ENCODE results near the gene DUSP9. TPM values are rescaled to one million over a fixed set of nuclear protein-coding genes. Genes with fewer than 3 reads are reported as not detected.

DUSP9 gene
- total RNA-seq, 1 experiment from 2014 or later: 12.0 TPM

- CTCF ChIA-PET: interaction anchor here (0.6 kb wide), 1 partner anchor 94 kb away, joined by 3 read pairs; no protein-coding TSS in a partner anchor
- no peak overlapping the region for H3K4me3 Mint-ChIP-seq (ENCODE audit: unreplicated experiment)
Observed at GRCh38 chrX:153671589-153672530, 24.9 kb downstream of the DUSP9 start.

GRCh38 chrX:153672531-153673427, 25.8 kb downstream of the DUSP9 start:
- ChIA-PET POLR2A (no interaction called here), CTCF (no interaction called here)
- no peak for DNase-seq
- BruUV-seq (replicated peaks): no TSS peak
- Histone ChIP-seq H3K27me3 (replicated peaks; ENCODE audit: control insufficient read depth, insufficient read depth, low read length) (no peaks in the 10 kb centered on the region), H3K4me1 (no peaks in the 10 kb centered on the region), H3K36me3 (ENCODE audit: control insufficient read depth, insufficient read depth, low read length) (no peaks in the 10 kb centered on the region), H3K9me3 (no peaks in the 10 kb centered on the region), H3K4me3 (ENCODE audit: low read depth, low read length) (no peak overlapping the region)
- peaks cover 6% of the 10 kb centered on the region for H3K36me3 Mint-ChIP-seq (ENCODE audit: insufficient read depth, unreplicated experiment)
- intact Hi-C loops (cut with micrococcal nuclease; ENCODE audit: unreplicated experiment): no loop called here
- H3K27me3 Mint-ChIP-seq (ENCODE audit: insufficient read depth, unreplicated experiment): no peaks in the 10 kb centered on the region
- H3K27ac Mint-ChIP-seq (ENCODE audit: unreplicated experiment): no peak overlapping the region
- no peak for TF ChIP-seq CTCF (IDR thresholded peaks at IDR 0.05; ENCODE audit: insufficient read depth in 1 of 2, low read depth in 1 of 2, low read length in 1 of 2, severe bottlenecking in 1 of 2, unreplicated experiment in 1 of 2)
- no peak overlapping the region for H3K4me3 Mint-ChIP-seq (ENCODE audit: unreplicated experiment)
- no peaks in the 10 kb centered on the region for H3K4me1 Mint-ChIP-seq (ENCODE audit: low read depth, unreplicated experiment)
- no peaks in the 10 kb centered on the region for H3K9me3 Mint-ChIP-seq (ENCODE audit: unreplicated experiment)

More at GRCh38 chrX:153671589-153672530, 24.9 kb downstream of the DUSP9 start:
- no peak for DNase-seq
- peaks cover 6% of the 10 kb centered on the region for H3K36me3 Mint-ChIP-seq (ENCODE audit: insufficient read depth, unreplicated experiment)
- H3K9me3 Mint-ChIP-seq (ENCODE audit: unreplicated experiment): no peaks in the 10 kb centered on the region
- no TSS peak for BruUV-seq (replicated peaks)
- intact Hi-C loops (cut with micrococcal nuclease; ENCODE audit: unreplicated experiment): no loop called here
- Histone ChIP-seq H3K4me3 (ENCODE audit: low read depth, low read length) (no peak overlapping the region), H3K9me3 (no peaks in the 10 kb centered on the region), H3K36me3 (ENCODE audit: control insufficient read depth, insufficient read depth, low read length) (no peaks in the 10 kb centered on the region), H3K4me1 (no peaks in the 10 kb centered on the region), H3K27me3 (replicated peaks; ENCODE audit: control insufficient read depth, insufficient read depth, low read length) (no peaks in the 10 kb centered on the region)
- POLR2A ChIA-PET: no interaction called here
- no peak overlapping the region for H3K27ac Mint-ChIP-seq (ENCODE audit: unreplicated experiment)
- peaks cover 4% of the 10 kb centered on the region for H3K27me3 Mint-ChIP-seq (ENCODE audit: insufficient read depth, unreplicated experiment)
- no peak for TF ChIP-seq CTCF (IDR thresholded peaks at IDR 0.05; ENCODE audit: insufficient read depth in 1 of 2, low read depth in 1 of 2, low read length in 1 of 2, severe bottlenecking in 1 of 2, unreplicated experiment in 1 of 2)
- no peaks in the 10 kb centered on the region for H3K4me1 Mint-ChIP-seq (ENCODE audit: low read depth, unreplicated experiment)

DNA sequence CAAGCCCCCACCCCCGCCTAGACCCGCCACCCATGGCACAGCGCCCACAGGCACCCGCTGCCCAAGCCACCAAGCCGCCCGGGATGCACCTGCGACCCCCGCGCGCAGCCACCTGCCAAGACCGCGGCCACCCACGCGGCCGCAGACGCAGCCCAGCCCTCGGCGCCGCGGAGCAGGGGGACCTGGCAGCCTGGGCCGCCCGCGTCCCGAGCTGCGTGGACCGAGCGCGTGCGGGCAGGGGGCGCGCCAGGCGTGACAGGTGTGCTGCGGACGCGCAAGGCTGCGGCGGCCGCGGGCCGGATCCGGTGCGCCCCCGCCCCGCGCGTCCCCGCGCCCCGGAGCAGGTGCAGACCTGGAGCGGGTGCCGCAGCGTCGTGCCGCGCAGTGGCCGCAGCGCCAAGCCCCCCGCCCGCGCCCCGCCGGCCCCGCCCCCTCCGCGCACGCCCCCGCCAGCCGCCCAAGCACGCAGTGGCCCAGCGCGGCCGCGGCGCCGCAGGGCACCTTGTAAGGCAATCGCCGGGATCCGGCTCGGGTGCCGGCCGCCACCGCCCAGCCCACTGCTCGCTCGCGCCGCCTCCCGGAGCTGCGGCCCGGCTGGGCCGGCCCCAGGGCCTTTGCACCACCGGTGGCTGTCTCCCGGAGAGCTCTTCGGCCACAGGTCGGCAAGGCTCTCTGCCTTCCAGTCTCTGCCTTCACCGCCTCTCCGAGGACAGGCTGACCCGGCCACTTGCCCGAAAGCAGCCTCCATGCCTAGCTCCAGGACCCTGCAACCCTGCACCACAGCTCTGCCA, 26.6 kb downstream of the DUSP9 start, which contains the start of gene PNCK:
Gene PNCK (minus strand): TSS at position 386 of the 791 bp plus-strand sequence. CDS start 737 bp downstream, outside the sequence.
- Mint-ChIP-seq H3K4me3 (ENCODE audit: unreplicated experiment) (no peak within 1 kb of the TSS), H3K27ac (ENCODE audit: unreplicated experiment) (no peak within 1 kb of the TSS), H3K36me3 (ENCODE audit: insufficient read depth, unreplicated experiment) (peaks cover 6% of the 10 kb centered on the region), H3K9me3 (ENCODE audit: unreplicated experiment) (no peaks in the 10 kb centered on the region), H3K27me3 (ENCODE audit: insufficient read depth, unreplicated experiment) (no peaks in the 10 kb centered on the region), H3K4me1 (ENCODE audit: low read depth, unreplicated experiment) (no peaks in the 10 kb centered on the region)
- no peaks in the 10 kb centered on the region for H3K4me1 ChIP-seq
- no peaks in the 10 kb centered on the region for H3K27me3 ChIP-seq (replicated peaks; ENCODE audit: control insufficient read depth, insufficient read depth, low read length)
- ChIA-PET POLR2A (no interaction called here), CTCF (no interaction called here)
- no TSS peak for BruUV-seq (replicated peaks)
- no peaks in the 10 kb centered on the region for H3K9me3 ChIP-seq
- no peaks in the 10 kb centered on the region for H3K36me3 ChIP-seq (ENCODE audit: control insufficient read depth, insufficient read depth, low read length)
- TF ChIP-seq CTCF (IDR thresholded peaks at IDR 0.05; ENCODE audit: insufficient read depth in 1 of 2, low read depth in 1 of 2, low read length in 1 of 2, severe bottlenecking in 1 of 2, unreplicated experiment in 1 of 2): no peak
- intact Hi-C loops (cut with micrococcal nuclease; ENCODE audit: unreplicated experiment): no loop called here
- no peak within 1 kb of the TSS for H3K4me3 ChIP-seq (ENCODE audit: low read depth, low read length)
- no peak for DNase-seq
